ENCODE measurements around the gene TSPY8.
"Not testable (repeated sequence)": the region's sequence is repeated elsewhere in the genome, so short reads cannot be mapped to it uniquely, and the experiment has no call there.

The TSPY8 gene, protein sequence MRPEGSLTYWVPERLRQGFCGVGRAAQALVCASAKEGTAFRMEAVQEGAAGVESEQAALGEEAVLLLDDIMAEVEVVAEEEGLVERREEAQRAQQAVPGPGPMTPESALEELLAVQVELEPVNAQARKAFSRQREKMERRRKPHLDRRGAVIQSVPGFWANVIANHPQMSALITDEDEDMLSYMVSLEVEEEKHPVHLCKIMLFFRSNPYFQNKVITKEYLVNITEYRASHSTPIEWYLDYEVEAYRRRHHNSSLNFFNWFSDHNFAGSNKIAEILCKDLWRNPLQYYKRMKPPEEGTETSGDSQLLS

DNA sequence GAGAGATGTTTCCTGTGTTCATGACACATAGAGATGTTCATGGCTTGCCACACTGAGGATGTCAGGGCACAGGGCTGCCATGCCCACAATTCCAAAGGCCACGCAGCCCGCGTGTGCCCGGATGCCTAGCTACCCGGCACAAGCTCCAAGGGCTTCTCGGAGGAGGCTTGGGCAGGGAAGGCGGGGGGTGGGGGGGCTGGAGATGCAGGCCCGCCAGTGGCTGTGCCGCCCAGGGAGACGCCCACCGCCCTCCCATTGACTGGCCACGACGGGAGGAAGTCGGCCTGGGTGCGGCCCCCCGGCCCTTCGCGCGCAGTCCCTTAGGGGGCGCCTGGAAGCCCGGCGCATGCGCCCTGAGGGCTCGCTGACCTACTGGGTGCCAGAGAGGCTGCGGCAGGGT is at the start of gene TSPY8:
TSS of gene TSPY8 (plus strand) at position 301 of the 400 bp plus-strand sequence. CDS start at position 347, 46 bp downstream.
- DNase-seq (ENCODE audit: extremely low read depth in 1 of 2, low read depth in 1 of 2): not testable (repeated sequence)

DNA sequence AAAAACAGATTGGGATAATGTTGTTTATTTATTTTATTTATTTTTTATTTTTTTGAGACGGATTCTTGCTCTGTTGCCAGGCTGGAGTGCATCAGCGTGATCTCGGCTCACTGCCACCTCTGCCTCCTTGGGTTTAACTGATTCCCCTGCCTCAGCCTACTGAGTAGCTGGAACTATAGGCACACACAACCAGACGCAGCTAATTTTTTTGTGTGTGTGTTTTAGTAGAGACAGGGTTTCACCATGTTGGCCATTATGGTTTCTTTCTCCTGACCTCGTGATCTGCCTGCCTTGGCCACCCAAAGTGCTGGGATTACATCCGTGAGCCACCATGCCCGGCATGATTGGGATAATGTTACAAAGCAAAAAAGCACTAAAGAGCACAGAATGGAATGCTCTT is 36.6 kb upstream of the TSPY8 start:
- no peak for DNase-seq (ENCODE audit: extremely low read depth in 1 of 2, low read depth in 1 of 2)

DNA sequence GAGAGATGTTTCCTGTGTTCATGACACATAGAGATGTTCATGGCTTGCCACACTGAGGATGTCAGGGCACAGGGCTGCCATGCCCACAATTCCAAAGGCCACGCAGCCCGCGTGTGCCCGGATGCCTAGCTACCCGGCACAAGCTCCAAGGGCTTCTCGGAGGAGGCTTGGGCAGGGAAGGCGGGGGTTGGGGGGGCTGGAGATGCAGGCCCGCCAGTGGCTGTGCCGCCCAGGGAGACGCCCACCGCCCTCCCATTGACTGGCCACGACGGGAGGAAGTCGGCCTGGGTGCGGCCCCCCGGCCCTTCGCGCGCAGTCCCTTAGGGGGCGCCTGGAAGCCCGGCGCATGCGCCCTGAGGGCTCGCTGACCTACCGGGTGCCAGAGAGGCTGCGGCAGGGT is 20.4 kb upstream of the TSPY8 start, which contains the start of gene TSPY4:
TSS of gene TSPY4 (plus strand) at position 301 of the 400 bp plus-strand sequence. CDS start at position 347, 46 bp downstream.
- DNase-seq (ENCODE audit: extremely low read depth in 1 of 2, low read depth in 1 of 2): not testable (repeated sequence)

DNA sequence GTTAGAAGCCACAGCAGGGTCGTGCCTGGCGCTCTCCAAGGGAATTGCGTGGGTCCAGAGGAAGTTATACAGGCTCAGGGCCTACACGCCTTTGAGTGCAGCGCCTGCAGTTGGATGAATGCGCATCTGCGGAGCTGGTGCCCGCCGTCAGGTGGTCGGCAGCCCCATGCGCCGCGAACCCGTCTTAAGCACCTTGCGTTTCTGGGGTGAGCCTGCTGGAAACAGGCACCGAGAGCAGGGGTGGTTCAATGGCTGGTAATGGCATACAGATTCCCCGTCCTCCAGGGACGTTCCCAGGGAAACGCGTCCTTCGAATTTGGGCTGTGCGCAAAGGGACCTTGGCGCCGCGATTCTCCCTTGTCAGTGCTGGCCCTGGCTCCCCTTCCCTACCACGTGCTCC is 38.9 kb downstream of the TSPY8 start:
- not testable (repeated sequence) for DNase-seq (ENCODE audit: extremely low read depth in 1 of 2, low read depth in 1 of 2)

DNA sequence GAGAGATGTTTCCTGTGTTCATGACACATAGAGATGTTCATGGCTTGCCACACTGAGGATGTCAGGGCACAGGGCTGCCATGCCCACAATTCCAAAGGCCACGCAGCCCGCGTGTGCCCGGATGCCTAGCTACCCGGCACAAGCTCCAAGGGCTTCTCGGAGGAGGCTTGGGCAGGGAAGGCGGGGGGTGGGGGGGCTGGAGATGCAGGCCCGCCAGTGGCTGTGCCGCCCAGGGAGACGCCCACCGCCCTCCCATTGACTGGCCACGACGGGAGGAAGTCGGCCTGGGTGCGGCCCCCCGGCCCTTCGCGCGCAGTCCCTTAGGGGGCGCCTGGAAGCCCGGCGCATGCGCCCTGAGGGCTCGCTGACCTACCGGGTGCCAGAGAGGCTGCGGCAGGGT is 40.5 kb downstream of the TSPY8 start, which contains the start of gene TSPY3:
TSS of gene TSPY3 (plus strand) at position 301 of the 400 bp plus-strand sequence. CDS start at position 347, 46 bp downstream.
- not testable (repeated sequence) for DNase-seq (ENCODE audit: extremely low read depth in 1 of 2, low read depth in 1 of 2)

Data from stimulated activated CD8-positive, alpha-beta memory T cell treated with anti-CD3 and anti-CD28 coated beads, Interleukin-7, amount 100 ng/mL, for 48 hours (primary cell).